Hepatocyte (in vitro differentiated cells): ENCODE results near the gene SORCS2. TPM values are rescaled to one million over a fixed set of nuclear protein-coding genes. Genes with fewer than 3 reads are reported as not detected.

ENCODE experiments used
- DNase-seq: peaks from one replicate; pipeline ENCODE4 v3.0.0-alpha.2; 2016; ENCODE audit warnings: low spot score
- H2AFZ ChIP-seq: fragments of 200-600 bp; sonication (generic); 2 replicates; pipeline ENCODE4 v1.6.0; 2016; ENCODE audit warnings: antibody characterized with exemption, mild to moderate bottlenecking
- H3K27ac ChIP-seq: fragments of 200-600 bp; sonication (generic); 2 replicates; pipeline ENCODE4 v1.5.1; 2016; ENCODE audit warnings: mild to moderate bottlenecking
- H3K27me3 ChIP-seq: fragments of 200-600 bp; sonication (generic); 2 replicates; pipeline ENCODE4 v1.6.1; 2016
- H3K36me3 ChIP-seq: fragments of 200-600 bp; sonication (generic); replicated peaks from 2 replicates; pipeline ENCODE4 v1.5.1; 2016; ENCODE audit warnings: low read depth; ENCODE audit not compliant: insufficient read depth
- H3K4me1 ChIP-seq: fragments of 200-600 bp; sonication (generic); 2 replicates; pipeline ENCODE4 v1.5.1; 2016; ENCODE audit warnings: mild to moderate bottlenecking, moderate library complexity; ENCODE audit not compliant: insufficient read depth
- H3K4me2 ChIP-seq: fragments of 200-600 bp; sonication (generic); 2 replicates; pipeline ENCODE4 v1.6.0; 2016
- H3K4me3 ChIP-seq: fragments of 200-600 bp; sonication (generic); 2 replicates; pipeline ENCODE4 v1.5.1; 2016; ENCODE audit warnings: mild to moderate bottlenecking
- H3K79me2 ChIP-seq: fragments of 200-600 bp; sonication (generic); 2 replicates; pipeline ENCODE4 v1.6.0; 2017; ENCODE audit warnings: mild to moderate bottlenecking
- H3K9me2 ChIP-seq: fragments of 200-600 bp; sonication (generic); replicated peaks from 2 replicates; pipeline ENCODE4 v1.6.0; 2017; ENCODE audit warnings: mild to moderate bottlenecking; ENCODE audit not compliant: insufficient read depth
- H3K9me3 ChIP-seq: fragments of 200-600 bp; sonication (generic); 2 replicates; pipeline ENCODE4 v1.5.1; 2016; ENCODE audit warnings: low read depth, mild to moderate bottlenecking
- H4K20me1 ChIP-seq: fragments of 200-600 bp; sonication (generic); 2 replicates; pipeline ENCODE4 v1.6.0; 2016; ENCODE audit warnings: mild to moderate bottlenecking; ENCODE audit not compliant: insufficient read depth, poor library complexity, severe bottlenecking
- CTCF ChIP-seq: fragments of 200-600 bp; sonication (generic); IDR thresholded peaks from 2 replicates; pipeline ENCODE4 v1.5.1; 2016; ENCODE audit warnings: antibody characterized with exemption, mild to moderate bottlenecking; ENCODE audit not compliant: poor library complexity
- EZH2 ChIP-seq: fragments of 200-600 bp; sonication (generic); IDR thresholded peaks from 2 replicates; pipeline ENCODE4 v1.6.1; 2016; ENCODE audit warnings: antibody characterized with exemption, mild to moderate bottlenecking, borderline replicate concordance
- EZH2phosphoT487 ChIP-seq: fragments of 200-600 bp; sonication (generic); IDR thresholded peaks from one replicate; pipeline ENCODE4 v1.6.1; 2018; ENCODE audit warnings: antibody characterized with exemption, mild to moderate bottlenecking, low read depth, moderate library complexity; ENCODE audit not compliant: unreplicated experiment, severe bottlenecking
- WGBS: methylation state at CpG from one replicate; pipeline ENCODE4 v1.1.6; 2016; ENCODE audit warnings: low lambda C conversion rate; ENCODE audit errors: missing lambda C conversion rate; 5-methylcytosine and 5-hydroxymethylcytosine counted together
- polyA plus RNA-seq: library from polyadenylated mRNA; unstranded; fragments of >200 nt; fragmentation: Nextera tagmentation; extraction: Ambion mirVana; gene quantifications from 2 replicates; pipeline ENCODE4 v1.2.1, GENCODE V29; 2016
- total RNA-seq: library from RNA; depleted of rRNA; stranded (reverse); fragments of >200 nt; gene quantifications from 2 replicates; pipeline ENCODE4 v1.2.3, GENCODE V29; 2014

The SORCS2 gene
- total and polyA plus RNA-seq, 2 experiments from 2014 or later: 1.6 to 4.8 TPM

DNA sequence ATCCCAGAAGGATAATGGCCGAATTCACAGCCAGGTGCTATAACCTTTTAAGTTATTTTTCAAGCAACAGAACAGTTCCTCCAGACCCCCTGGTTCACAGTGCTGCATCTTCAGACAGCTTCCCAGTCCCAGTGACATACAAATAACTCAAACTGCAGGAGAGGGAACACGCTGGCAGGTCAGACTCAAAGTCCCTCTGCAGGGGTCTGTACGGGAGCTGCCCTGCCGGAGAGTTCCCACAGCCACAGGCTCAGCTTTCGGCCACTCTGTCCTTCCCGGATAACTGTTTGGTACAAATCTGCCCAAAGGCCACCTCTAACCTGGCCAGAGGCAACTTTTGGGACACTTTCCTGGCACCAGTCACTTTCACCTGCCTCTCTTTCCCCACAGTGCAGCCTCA is 517.1 kb downstream of the SORCS2 start:
- Histone ChIP-seq H3K79me2 (no peaks in the 10 kb centered on the region), H3K4me1 (no peaks in the 10 kb centered on the region), H3K4me3 (no peak overlapping the region), H3K27me3 (no peaks in the 10 kb centered on the region), H3K36me3 (no peaks in the 10 kb centered on the region), H3K9me2 (no peaks in the 10 kb centered on the region), H4K20me1 (no peaks in the 10 kb centered on the region), H2AFZ (no peak overlapping the region), H3K27ac (no peak overlapping the region), H3K9me3 (no peaks in the 10 kb centered on the region), H3K4me2 (no peak overlapping the region)
- no peak for DNase-seq
- TF ChIP-seq EZH2phosphoT487: no peak
- no peak for TF ChIP-seq EZH2
- TF ChIP-seq CTCF: no peak
- 93% methylated on average over 6 of the region's 6 CpGs for WGBS

DNA sequence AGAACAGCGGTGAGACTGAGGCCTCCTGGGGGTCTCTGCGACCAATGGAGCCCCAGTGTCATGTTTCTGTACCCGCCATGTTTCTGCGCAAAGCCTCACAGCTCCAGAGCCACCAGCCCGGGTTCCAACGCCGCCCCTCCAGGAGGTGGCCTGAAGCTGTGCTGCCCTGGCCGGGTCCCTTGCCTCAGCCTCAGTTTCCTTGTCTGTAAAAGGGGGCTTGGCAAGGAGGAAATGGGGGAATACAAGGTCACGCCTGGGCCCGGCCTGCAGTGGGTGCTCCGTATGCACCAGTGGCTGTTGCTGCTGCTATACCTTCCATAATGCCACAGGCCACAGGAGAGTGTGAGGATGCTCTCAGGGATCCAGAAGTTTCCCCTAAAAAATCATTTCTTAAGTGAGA is 517.8 kb downstream of the SORCS2 start:
- Histone ChIP-seq H3K36me3 (no peaks in the 10 kb centered on the region), H3K4me2 (no peak overlapping the region), H3K79me2 (no peaks in the 10 kb centered on the region), H3K9me3 (no peaks in the 10 kb centered on the region), H3K4me1 (no peaks in the 10 kb centered on the region), H4K20me1 (no peaks in the 10 kb centered on the region), H3K27ac (no peak overlapping the region), H3K4me3 (no peak overlapping the region), H3K9me2 (no peaks in the 10 kb centered on the region), H3K27me3 (no peaks in the 10 kb centered on the region), H2AFZ (no peak overlapping the region)
- 95% methylated on average over 11 of the region's 11 CpGs for WGBS
- TF ChIP-seq EZH2 (no peak), CTCF (no peak), EZH2phosphoT487 (no peak)
- no peak for DNase-seq

DNA sequence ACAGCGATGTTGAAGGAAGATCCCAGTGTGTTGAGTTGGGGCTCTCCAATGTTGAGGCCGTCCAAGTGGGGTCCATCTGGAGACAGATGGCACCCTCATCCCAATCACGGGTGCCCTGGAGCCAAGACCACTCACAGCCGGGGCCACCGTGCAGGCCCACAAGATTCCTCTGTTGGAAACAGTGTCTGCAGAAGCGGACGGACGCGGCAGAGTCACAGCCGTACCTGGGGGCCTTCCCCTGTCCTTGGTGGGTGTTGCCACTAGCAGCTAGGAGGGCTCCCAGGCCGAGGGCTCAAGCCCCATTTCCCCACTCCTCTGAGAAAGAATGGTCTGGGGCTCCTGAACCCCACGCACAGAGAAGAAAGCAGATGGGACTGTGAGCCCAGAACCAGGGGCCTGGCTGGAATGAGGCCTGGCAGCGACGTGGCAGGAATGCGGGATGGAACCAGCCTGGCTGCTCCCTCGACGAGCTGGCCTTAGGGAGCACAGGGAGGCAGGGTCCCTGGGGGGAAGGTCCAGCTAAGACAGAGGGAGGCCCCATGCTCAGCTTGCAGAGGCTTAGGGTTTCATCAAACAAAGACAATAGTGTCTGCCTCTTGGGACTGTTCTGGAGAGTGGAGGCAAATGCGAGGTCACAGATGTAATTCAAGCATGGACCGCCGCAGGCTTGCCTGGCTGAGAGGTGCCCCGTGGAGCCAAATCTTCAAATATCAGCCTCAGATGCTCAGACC is 518.4 kb downstream of the SORCS2 start:
- H2AFZ ChIP-seq: no peak overlapping the region
- H3K4me3 ChIP-seq: no peak overlapping the region
- H3K9me2 ChIP-seq: no peaks in the 10 kb centered on the region
- H3K4me1 ChIP-seq: no peaks in the 10 kb centered on the region
- no peak overlapping the region for H3K4me2 ChIP-seq
- no peaks in the 10 kb centered on the region for H3K79me2 ChIP-seq
- WGBS: 90% methylated on average over 21 of the region's 21 CpGs
- H3K9me3 ChIP-seq: no peaks in the 10 kb centered on the region
- no peaks in the 10 kb centered on the region for H3K27me3 ChIP-seq
- no peaks in the 10 kb centered on the region for H4K20me1 ChIP-seq
- DNase-seq: no peak
- H3K27ac ChIP-seq: no peak overlapping the region
- H3K36me3 ChIP-seq: no peaks in the 10 kb centered on the region
- no peak for TF ChIP-seq CTCF
- TF ChIP-seq EZH2: no peak
